GM12872 (cell line): ENCODE data around the gene PRKAG2.

Experiments
- TF ChIP-seq, protein P1 (sequence below): IDR thresholded peaks from 3 replicates; pipeline ENCODE4 v1.5.1; 2011; ENCODE audit warnings: low read depth, mild to moderate bottlenecking, low read length, moderate library complexity; ENCODE audit not compliant: insufficient read depth

The PRKAG2 gene

DNA sequence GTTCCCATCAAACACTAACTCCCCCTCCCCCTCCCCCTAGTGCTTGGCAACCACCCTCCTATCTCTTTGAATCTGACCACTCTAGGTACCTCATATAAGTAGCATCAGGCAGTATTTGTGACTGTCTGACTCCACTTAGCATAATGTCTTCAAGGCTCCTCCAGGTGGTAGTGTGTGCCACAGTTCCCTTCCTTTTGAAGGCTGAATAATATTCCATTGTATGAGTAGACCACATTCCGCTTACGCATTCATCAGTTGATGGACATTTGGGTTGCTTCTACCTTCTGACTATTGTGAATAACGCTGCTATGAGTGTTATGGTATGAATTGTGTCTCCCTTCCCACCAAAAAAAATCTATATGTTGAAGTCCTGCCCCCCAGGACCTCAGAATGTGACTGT is 89.6 kb downstream of the PRKAG2 start:
- TF ChIP-seq, protein P1, sequence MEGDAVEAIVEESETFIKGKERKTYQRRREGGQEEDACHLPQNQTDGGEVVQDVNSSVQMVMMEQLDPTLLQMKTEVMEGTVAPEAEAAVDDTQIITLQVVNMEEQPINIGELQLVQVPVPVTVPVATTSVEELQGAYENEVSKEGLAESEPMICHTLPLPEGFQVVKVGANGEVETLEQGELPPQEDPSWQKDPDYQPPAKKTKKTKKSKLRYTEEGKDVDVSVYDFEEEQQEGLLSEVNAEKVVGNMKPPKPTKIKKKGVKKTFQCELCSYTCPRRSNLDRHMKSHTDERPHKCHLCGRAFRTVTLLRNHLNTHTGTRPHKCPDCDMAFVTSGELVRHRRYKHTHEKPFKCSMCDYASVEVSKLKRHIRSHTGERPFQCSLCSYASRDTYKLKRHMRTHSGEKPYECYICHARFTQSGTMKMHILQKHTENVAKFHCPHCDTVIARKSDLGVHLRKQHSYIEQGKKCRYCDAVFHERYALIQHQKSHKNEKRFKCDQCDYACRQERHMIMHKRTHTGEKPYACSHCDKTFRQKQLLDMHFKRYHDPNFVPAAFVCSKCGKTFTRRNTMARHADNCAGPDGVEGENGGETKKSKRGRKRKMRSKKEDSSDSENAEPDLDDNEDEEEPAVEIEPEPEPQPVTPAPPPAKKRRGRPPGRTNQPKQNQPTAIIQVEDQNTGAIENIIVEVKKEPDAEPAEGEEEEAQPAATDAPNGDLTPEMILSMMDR, result no peak

DNA sequence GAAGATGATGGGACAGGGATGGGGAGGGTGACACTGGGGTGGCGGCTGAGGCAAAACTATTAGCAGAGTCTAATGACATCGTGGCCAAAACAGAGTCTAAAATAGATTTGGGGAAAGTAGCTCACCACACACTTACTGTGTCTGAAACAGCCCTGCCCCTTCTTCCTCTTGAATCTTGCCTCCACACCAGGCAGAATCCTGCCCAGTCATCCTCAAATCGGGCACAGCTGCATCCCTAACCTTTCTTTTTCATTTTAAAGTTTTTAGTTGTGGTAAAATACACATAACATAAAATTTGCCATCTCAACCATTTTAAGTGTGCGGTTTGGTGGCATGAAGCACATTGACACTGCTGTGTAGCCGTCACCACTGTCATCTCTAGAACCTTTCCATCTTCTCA is 90.0 kb downstream of the PRKAG2 start:
- TF ChIP-seq, protein P1, result no peak

DNA sequence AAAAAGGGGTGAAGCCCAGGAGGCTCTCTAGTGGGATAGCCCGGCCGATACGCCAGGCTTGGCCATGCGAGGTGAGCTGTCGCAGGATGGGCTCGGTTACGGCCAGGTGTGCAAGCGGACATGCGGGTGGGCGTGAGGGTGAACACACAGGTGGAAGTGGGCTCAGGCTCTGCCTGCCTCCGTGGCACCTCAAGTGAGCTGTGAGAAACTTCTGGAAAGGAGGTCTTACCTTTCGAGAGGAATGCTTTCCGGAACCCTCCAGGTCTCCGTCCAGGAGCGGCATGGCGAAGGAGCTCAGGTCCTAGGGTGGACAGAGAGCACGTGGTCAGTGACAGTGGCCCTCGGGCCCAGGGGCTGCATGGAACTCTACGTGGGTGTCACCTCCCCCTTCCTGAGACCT is 90.7 kb downstream of the PRKAG2 start:
- TF ChIP-seq, protein P1, result no peak

DNA sequence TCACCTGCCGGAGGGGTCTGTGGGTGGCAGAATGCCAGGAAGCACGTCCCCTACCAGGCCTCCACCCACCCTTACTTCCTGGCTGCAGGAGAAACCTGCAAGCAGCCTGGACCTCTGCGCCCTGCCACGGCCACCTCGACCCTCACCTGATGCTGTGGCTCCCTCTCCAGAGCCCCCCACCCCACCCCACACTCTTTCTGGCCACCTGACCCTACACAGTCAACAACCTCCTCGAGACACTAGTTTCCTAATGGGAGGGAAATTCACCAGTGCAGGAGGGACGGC is 91.3 kb downstream of the PRKAG2 start:
- TF ChIP-seq, protein P1, result no peak

DNA sequence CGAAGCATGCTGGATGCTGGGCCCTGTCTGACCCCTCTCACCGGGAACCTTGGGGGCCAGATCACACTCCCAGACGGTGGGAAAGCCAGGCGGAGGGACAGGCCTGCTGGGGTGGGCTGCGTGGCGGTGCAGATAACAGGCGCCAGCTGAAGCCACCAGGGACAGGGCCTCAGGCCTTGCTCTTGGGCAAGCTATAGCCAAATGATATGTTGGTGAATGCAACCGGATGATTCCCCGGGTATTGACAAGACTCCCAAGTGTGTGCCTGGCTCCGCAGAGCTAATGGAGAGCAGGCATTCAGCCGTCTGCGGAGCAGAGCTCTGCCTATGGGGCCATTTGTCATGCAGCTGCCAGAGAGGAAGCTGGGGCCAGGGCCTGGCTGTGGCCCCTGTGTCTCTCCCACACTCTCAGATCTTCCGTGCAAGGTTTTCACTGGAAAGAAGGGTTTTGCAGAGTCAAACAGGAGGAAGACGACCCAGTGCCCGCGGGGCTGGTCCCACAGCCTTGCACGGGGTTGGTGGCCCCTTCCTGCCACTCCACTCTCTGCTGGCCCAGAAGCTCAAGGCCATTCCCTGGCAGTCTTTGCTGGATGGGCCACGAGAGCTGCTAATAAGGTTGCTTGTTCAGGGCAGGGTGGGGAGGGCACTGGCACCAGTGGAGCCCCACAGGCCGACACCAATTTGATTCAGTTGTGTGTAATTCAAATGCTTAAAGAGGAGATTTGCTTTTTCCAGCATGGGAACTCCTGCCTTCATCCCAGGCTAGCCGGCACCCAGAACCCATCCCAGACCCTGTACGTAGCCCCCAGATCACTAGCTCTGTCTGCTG is 91.8 kb downstream of the PRKAG2 start:
- TF ChIP-seq, protein P1, result no peak

DNA sequence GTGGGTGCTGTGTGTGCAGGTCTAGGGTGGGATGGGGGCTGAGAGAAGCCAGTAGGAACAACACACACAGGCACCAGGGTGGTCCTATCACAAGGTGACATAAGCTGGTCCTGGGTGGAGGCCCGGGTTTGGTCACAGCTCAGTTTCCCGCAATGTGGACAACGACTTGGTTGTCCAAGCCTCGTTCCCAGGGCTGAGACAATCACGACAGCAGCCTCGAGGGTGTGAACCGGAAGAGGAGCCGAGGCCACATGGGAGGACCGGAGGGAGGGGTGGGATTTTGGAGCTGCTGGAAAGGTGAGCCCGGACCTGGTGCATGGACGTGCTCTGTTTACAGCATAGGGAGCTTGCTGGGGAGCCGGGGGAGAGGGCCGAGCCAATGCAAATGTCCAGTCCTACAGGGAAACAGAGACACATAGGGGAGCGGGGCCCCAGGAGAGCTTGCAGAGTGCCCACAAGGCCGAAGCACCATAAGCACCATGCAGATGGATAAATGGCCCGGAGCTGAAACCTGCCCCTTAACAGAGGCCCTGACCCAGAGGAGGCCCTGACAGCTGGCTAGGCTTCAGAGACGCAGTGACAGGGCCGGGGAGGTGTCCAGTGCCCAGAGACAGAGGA is 92.8 kb downstream of the PRKAG2 start:
- TF ChIP-seq, protein P1, result no peak

DNA sequence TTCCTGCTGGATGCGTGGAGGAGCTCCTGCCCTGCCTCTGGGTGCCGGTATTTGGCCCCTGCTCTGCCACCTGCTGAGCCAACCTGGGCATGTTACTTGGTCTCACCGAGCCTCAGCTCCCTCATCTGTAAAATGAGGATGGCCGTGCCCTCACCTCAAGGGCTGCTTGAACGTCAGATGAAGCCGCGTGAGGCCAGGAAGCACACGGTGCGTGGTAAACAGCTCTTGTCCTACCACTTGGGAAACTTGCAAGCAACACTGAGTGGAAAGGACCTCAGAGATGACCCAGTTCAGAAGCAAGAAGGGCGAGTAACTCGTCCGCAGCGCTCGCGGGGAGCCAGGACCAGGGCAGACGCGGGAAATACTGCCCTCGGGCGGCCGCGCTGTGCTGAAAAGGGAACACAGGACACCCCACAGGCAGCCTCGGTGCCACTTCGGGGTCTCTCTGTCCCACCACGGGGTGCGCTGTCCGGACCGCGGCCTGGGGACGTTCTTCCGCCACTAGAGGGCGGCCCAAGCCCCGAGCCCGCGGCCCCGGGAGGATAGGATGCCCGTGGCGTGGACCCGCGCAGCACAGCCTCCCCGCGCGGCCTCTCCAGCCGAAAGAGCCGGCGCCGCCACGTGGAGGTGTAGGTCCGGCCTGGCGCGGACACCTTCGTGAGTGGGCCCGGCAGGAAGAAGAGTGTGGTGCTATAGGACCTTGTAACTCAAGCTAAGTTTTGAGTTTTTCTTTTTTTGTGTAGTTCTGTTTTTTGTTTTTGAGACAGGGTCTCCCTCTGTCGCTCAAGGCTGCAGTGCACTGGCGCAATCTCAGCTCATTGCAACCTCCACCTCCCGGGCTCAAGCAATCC is 94.1 kb downstream of the PRKAG2 start:
- TF ChIP-seq, protein P1, result peak; percentile 86
